HFFc6 (cell line): ENCODE results near the gene TENM3. TPM values are rescaled to one million over a fixed set of nuclear protein-coding genes. Genes with fewer than 3 reads are reported as not detected.

Experiments
- DNase-seq: peaks from one replicate; pipeline ENCODE4 v3.0.0-alpha.2; 2018
- H3K27ac Mint-ChIP-seq: 2 replicates; pipeline ENCODE4 v1.8.0; 2020; ENCODE audit warnings: mild to moderate bottlenecking, mixed read lengths
- H3K27me3 Mint-ChIP-seq: 2 replicates; pipeline ENCODE4 v1.8.0; 2021; ENCODE audit warnings: mild to moderate bottlenecking, moderate library complexity, mixed read lengths; ENCODE audit not compliant: insufficient read depth
- H3K36me3 Mint-ChIP-seq: 2 replicates; pipeline ENCODE4 v1.8.0; 2021; ENCODE audit warnings: low read depth, mixed read lengths
- H3K4me1 Mint-ChIP-seq: 2 replicates; pipeline ENCODE4 v1.8.0; 2020; ENCODE audit warnings: low read depth, mixed read lengths
- H3K4me3 Mint-ChIP-seq: 2 replicates; pipeline ENCODE4 v1.8.0; 2020; ENCODE audit warnings: mild to moderate bottlenecking, moderate library complexity, mixed read lengths
- H3K9me3 Mint-ChIP-seq: 2 replicates; pipeline ENCODE4 v1.8.0; 2020; ENCODE audit warnings: mild to moderate bottlenecking, mixed read lengths
- CTCF ChIP-seq: fragments of 200-600 bp; sonication (generic); IDR thresholded peaks from 2 replicates; pipeline ENCODE4 v1.5.0; 2021; ENCODE audit warnings: antibody characterized with exemption, mild to moderate bottlenecking
- total RNA-seq, 6 experiments: library from RNA; stranded (reverse); fragmentation: NEBNext Ultra II Directional; extraction: Animal tissue kit (Norgen Biotek cat#: 25700); gene quantifications; 2 replicates in 1 of 6; 3 replicates in 5 of 6; pipeline ENCODE4 v1.2.3, GENCODE V29; 2021

Gene TENM3
- total RNA-seq, 6 experiments from 2014 or later: 31.1 to 52.1 (median 42.0) TPM

- Mint-ChIP-seq H3K9me3 (peaks cover 5% of the 10 kb centered on the region; the same call in 1 of the 2 replicates), H3K4me1 (peaks cover 12% of the 10 kb centered on the region), H3K4me3 (no peak overlapping the region)
Observed at GRCh38 chr4:182804131-182804530, 560.9 kb downstream of the TENM3 start.

GRCh38 chr4:182805321-182805720, 562.1 kb downstream of the TENM3 start:
- no peak for DNase-seq
- TF ChIP-seq CTCF: no peak
- no peak overlapping the region for H3K27ac Mint-ChIP-seq

More at GRCh38 chr4:182804131-182804530, 560.9 kb downstream of the TENM3 start:
- peaks cover 6% of the 10 kb centered on the region for H3K36me3 Mint-ChIP-seq
- no peak for TF ChIP-seq CTCF
- H3K27ac Mint-ChIP-seq: no peak overlapping the region
- DNase-seq: no peak
- H3K27me3 Mint-ChIP-seq: no peaks in the 10 kb centered on the region; the same call in 1 of the 2 replicates

GRCh38 chr4:182805750-182806149, 562.5 kb downstream of the TENM3 start:
- no peak for DNase-seq
- H3K4me1 Mint-ChIP-seq: peaks cover 12% of the 10 kb centered on the region
- no peak overlapping the region for H3K27ac Mint-ChIP-seq
- 0 out of 2 replicates have a peak, but pooled peaks cover 5% of the 10 kb centered on the region for H3K9me3 Mint-ChIP-seq
- H3K4me3 Mint-ChIP-seq: peak overlapping the region; percentile 90
- no peak for TF ChIP-seq CTCF
- H3K36me3 Mint-ChIP-seq: peaks cover under 1% of the 10 kb centered on the region; the same call in 1 of the 2 replicates
- no peaks in the 10 kb centered on the region; the same call in 1 of the 2 replicates for H3K27me3 Mint-ChIP-seq

More at GRCh38 chr4:182805321-182805720, 562.1 kb downstream of the TENM3 start:
- Mint-ChIP-seq H3K4me3 (no peak overlapping the region), H3K36me3 (peaks cover 5% of the 10 kb centered on the region; the same call in 1 of the 2 replicates), H3K27me3 (no peaks in the 10 kb centered on the region; the same call in 1 of the 2 replicates), H3K4me1 (peaks cover 12% of the 10 kb centered on the region), H3K9me3 (0 out of 2 replicates have a peak, but pooled peaks cover 5% of the 10 kb centered on the region)

- H3K4me1 Mint-ChIP-seq: peaks cover 12% of the 10 kb centered on the region
- peak; percentile 97 for TF ChIP-seq CTCF
Observed at GRCh38 chr4:182806259-182807252, 563.4 kb downstream of the TENM3 start.

GRCh38 chr4:182807346-182807745, 564.1 kb downstream of the TENM3 start:
- H3K27ac Mint-ChIP-seq: peak overlapping the region; percentile 92; the same call in 1 of the 2 replicates
- TF ChIP-seq CTCF: no peak
- no peaks in the 10 kb centered on the region; the same call in 1 of the 2 replicates for H3K27me3 Mint-ChIP-seq
- peaks cover 12% of the 10 kb centered on the region for H3K4me1 Mint-ChIP-seq
- H3K36me3 Mint-ChIP-seq: peaks cover 15% of the 10 kb centered on the region
- DNase-seq: no peak
- peaks cover 5% of the 10 kb centered on the region; the same call in 1 of the 2 replicates for H3K9me3 Mint-ChIP-seq
- H3K4me3 Mint-ChIP-seq: peak overlapping the region; percentile 90; the same call in 1 of the 2 replicates

More at GRCh38 chr4:182806259-182807252, 563.4 kb downstream of the TENM3 start:
- peak overlapping the region; percentile 90 for H3K4me3 Mint-ChIP-seq
- H3K36me3 Mint-ChIP-seq: peaks cover 7% of the 10 kb centered on the region
- H3K9me3 Mint-ChIP-seq: peaks cover 5% of the 10 kb centered on the region; the same call in 1 of the 2 replicates
- H3K27ac Mint-ChIP-seq: peak overlapping the region; percentile 92
- DNase-seq: peak; percentile 47
- H3K27me3 Mint-ChIP-seq: no peaks in the 10 kb centered on the region; the same call in 1 of the 2 replicates
